B cell (primary cell): ENCODE results near the gene PTPRN. TPM values are rescaled to one million over a fixed set of nuclear protein-coding genes. Genes with fewer than 3 reads are reported as not detected.
A peak's percentile ranks its signal among the peaks of the same experiment; 100 is the strongest.

Experiments
- ATAC-seq: fragments of 200-7000 bp; cut with Tn5 transposase; one replicate; pipeline ENCODE4 v1.10.0; 2021; ENCODE audit warnings: low read depth, mild to moderate bottlenecking, moderate number of reproducible peaks, moderate library complexity
- CTCF ChIA-PET: fragments of 350-600 bp; sonication (Branson Sonifier 250); formaldehyde crosslinking; loops from one replicate; lab custom pipeline; 2021; ENCODE audit warnings: antibody characterized with exemption, inconsistent platforms; lab: Charles Lee
- POLR2A ChIA-PET: fragments of 350-600 bp; sonication (Branson Sonifier 250); formaldehyde crosslinking; loops from one replicate; lab custom pipeline; 2021; ENCODE audit warnings: antibody characterized with exemption; lab: Charles Lee
- DNase-seq: peaks from one replicate; pipeline ENCODE4 v3.0.0; 2013
- H2AFZ ChIP-seq: 2 replicates; pipeline ENCODE4 v1.6.1; 2012; ENCODE audit warnings: mild to moderate bottlenecking, low read depth, low read length; ENCODE audit not compliant: insufficient read depth, poor library complexity, severe bottlenecking
- H3K27ac ChIP-seq, 2 donors: 1 replicate in 1 of 2; 2 replicates in 1 of 2; pipeline ENCODE4 v1.5.1; 2012 to 2013; ENCODE audit warnings: low read length in 2 of 2, mild to moderate bottlenecking in 2 of 2, moderate library complexity in 1 of 2
- H3K27me3 ChIP-seq, 4 experiments: fragments of 200-600 bp in 1 of 4; sonication (generic) in 1 of 4; replicated peaks in 1 of 4; 1 replicate in 2 of 4; 2 replicates in 2 of 4; pipeline versions ENCODE4 v1.6.1 to v1.7.0; 2013 to 2016; ENCODE audit warnings: low read length in 3 of 4, mild to moderate bottlenecking in 2 of 4, mixed read lengths in 1 of 4, moderate library complexity in 1 of 4; ENCODE audit not compliant: insufficient read depth in 4 of 4, control insufficient read depth in 3 of 4; ENCODE audit errors: control extremely low read depth in 1 of 4
- H3K36me3 ChIP-seq, 2 experiments: replicated peaks in 1 of 2; 1 replicate in 1 of 2; 2 replicates in 1 of 2; pipeline versions ENCODE4 v1.6.1 to v1.7.1; 2013; ENCODE audit warnings: low read length in 1 of 2; ENCODE audit not compliant: insufficient read depth in 2 of 2, control insufficient read depth in 1 of 2; ENCODE audit errors: control extremely low read depth in 1 of 2, extremely low read depth in 1 of 2
- H3K4me1 ChIP-seq, 2 donors: fragments of 200-600 bp in 1 of 2; sonication (generic) in 1 of 2; 1 replicate in 1 of 2; 2 replicates in 1 of 2; pipeline versions ENCODE4 v1.5.1 to v1.6.1; 2013 to 2017; ENCODE audit warnings: low read length in 2 of 2; ENCODE audit not compliant: control insufficient read depth in 2 of 2, insufficient read depth in 2 of 2
- H3K4me2 ChIP-seq: replicated peaks from 2 replicates; pipeline ENCODE3; 2012; ENCODE audit warnings: mild to moderate bottlenecking, low read depth, low read length; ENCODE audit not compliant: poor library complexity, severe bottlenecking
- H3K4me3 ChIP-seq, 5 experiments: fragments of 200-600 bp in 1 of 5; sonication (generic) in 1 of 5; 1 replicate in 3 of 5; 2 replicates in 2 of 5; pipeline versions ENCODE4 v1.5.1 to v1.7.0; 2011 to 2016; ENCODE audit warnings: low read length in 4 of 5, mild to moderate bottlenecking in 4 of 5, low read depth in 2 of 5, control low read depth in 1 of 5, moderate library complexity in 1 of 5; ENCODE audit not compliant: insufficient read depth in 1 of 5; ENCODE audit errors: control extremely low read depth in 1 of 5, extremely low read depth in 1 of 5
- H3K79me2 ChIP-seq: fragments of 200-600 bp; sonication (generic); one replicate; pipeline ENCODE4 v1.6.0; 2016; ENCODE audit warnings: low read length; ENCODE audit not compliant: control insufficient read depth, insufficient read depth
- H3K9ac ChIP-seq: fragments of 200-600 bp; sonication (generic); 2 replicates; pipeline ENCODE4 v1.6.1; 2017; ENCODE audit warnings: mild to moderate bottlenecking, low read length, moderate library complexity
- H3K9me3 ChIP-seq, 3 donors: one replicate each; pipeline versions ENCODE4 v1.6.1 to v1.7.1; 2013; ENCODE audit warnings: low read length in 2 of 3; ENCODE audit not compliant: control insufficient read depth in 2 of 3, insufficient read depth in 1 of 3; ENCODE audit errors: control extremely low read depth in 1 of 3
- H4K20me1 ChIP-seq: 2 replicates; pipeline ENCODE4 v1.6.0; 2012; ENCODE audit warnings: mild to moderate bottlenecking, low read length; ENCODE audit not compliant: insufficient read depth, control insufficient read depth, poor library complexity, severe bottlenecking
- H3K27ac Mint-ChIP-seq: one replicate; pipeline ENCODE4 v1.8.0; 2021; ENCODE audit warnings: mixed read lengths
- H3K27me3 Mint-ChIP-seq: one replicate; pipeline ENCODE4 v1.8.0; 2021; ENCODE audit warnings: mixed read lengths
- H3K4me1 Mint-ChIP-seq: one replicate; pipeline ENCODE4 v1.8.0; 2021; ENCODE audit warnings: mixed read lengths
- H3K4me3 Mint-ChIP-seq: one replicate; pipeline ENCODE4 v1.8.0; 2021; ENCODE audit warnings: mixed read lengths
- H3K9me3 Mint-ChIP-seq: one replicate; pipeline ENCODE4 v1.8.0; 2022; ENCODE audit warnings: mixed read lengths; ENCODE audit not compliant: insufficient read depth
- CTCF ChIP-seq: fragments of 200-600 bp; IDR thresholded peaks from one replicate; pipeline ENCODE4 v1.8.0; 2022; ENCODE audit warnings: antibody characterized with exemption, mild to moderate bottlenecking
- EZH2 ChIP-seq: IDR thresholded peaks from 2 replicates; pipeline ENCODE4 v1.6.1; 2012; ENCODE audit warnings: borderline replicate concordance, low read depth, mild to moderate bottlenecking, moderate library complexity, low read length; ENCODE audit not compliant: insufficient read depth, poor library complexity, severe bottlenecking
- WGBS: methylation state at CpG from one replicate; pipeline ENCODE4 v1.1.5; 2013; ENCODE audit warnings: missing lambda C conversion rate; ENCODE audit not compliant: insufficient coverage; 5-methylcytosine and 5-hydroxymethylcytosine counted together
- intact Hi-C: fragments of 100-400 bp; cut with micrococcal nuclease; formaldehyde crosslinking; loops from one replicate; pipeline ENCODE4 v1.10.0; 2022
- polyA plus RNA-seq: library from polyadenylated mRNA; depleted of rRNA; stranded (reverse); fragments of >200 nt; gene quantifications from 2 replicates; pipeline ENCODE4 v1.2.3, GENCODE V29; 2012
- total RNA-seq, 2 donors: library from RNA; stranded (reverse); fragments of 120-200 nt in 1 of 2; gene quantifications; 1 replicate in 1 of 2; 2 replicates in 1 of 2; pipeline versions ENCODE4 v1.2.3 to v1.2.4, GENCODE V29; 2013 to 2022

The PTPRN gene
- total and polyA plus RNA-seq, 2 donors (not counting 1 experiment from before 2014, with no cell fraction given) = 0.04 TPM; not detected in 1

DNA sequence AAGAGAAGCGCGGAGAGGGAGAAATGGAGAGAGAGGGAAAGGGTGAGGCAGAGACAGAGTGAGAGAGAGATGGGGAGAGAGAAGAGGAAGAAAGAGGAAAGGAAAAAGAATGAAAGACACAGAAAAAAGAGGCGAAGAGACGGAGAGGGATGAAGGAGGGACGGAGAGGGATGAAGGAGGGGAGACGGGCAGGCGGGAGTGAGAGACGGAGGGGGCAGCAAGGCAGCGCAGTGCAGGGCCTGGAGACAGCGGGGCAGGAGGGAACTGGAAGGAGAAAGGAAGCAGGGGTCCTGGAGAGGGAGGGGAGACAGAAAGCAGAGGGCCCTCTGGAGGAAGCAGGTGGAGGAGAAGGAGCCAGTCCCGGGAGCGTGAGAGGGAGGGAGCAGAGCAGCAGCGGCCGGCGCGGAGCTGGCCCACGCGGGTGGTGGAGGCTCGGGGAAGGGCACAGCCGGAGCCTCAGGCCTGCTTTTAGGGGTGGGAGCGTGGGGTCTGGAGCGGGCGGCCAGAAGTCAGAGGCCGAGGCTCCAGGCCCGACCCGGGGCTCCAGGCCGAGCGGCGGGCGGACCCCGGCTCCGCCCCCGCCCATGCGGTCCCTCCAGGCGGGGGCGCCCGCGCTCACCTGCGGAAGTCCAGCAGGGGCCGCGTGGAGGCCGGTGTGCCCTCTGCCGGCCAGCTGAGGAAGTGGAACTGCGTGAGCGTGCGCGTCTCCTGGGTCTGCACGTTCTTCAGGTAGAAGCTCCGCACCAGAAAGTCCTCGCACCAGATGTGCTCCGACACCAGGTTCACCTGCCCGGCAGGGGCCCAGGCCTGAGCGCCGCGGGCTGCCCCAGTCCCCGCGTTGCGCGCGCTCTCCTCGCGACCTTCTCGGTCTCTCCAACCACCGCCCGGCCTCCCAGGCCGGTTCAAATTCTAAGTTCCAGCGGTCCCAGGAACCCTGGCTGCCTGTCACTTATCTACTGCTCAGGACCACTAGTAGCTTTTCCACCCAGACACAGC is 14.5 kb downstream of the PTPRN start:
- Mint-ChIP-seq H3K9me3 (no peaks in the 10 kb centered on the region), H3K4me3 (peak overlapping the region; percentile 80), H3K4me1 (peaks cover 16% of the 10 kb centered on the region), H3K27me3 (no peaks in the 10 kb centered on the region), H3K27ac (peak overlapping the region; percentile 74)
- H3K9me3 ChIP-seq = no peaks in the 10 kb centered on the region
- peak overlapping the region in 4 of 5 experiments; percentile 48 to 67 (median 60) for H3K4me3 ChIP-seq
- H4K20me1 ChIP-seq = no peaks in the 10 kb centered on the region
- peak overlapping the region; percentile 93 for H3K4me2 ChIP-seq
- peak overlapping the region; percentile 100 for H2AFZ ChIP-seq
- no peaks in the 10 kb centered on the region for H3K36me3 ChIP-seq
- peak overlapping the region; percentile 62 to 74 for H3K27ac ChIP-seq
- H3K9ac ChIP-seq = peak overlapping the region; percentile 67
- ChIA-PET CTCF (interaction anchor here (0.7 to 10.3 kb wide), 37 partner anchors 10 to 635 kb away, joined by 3 to 239 read pairs (median 6); partner anchors contain the start of genes ABCB6, ANKZF1, ATG9A and BCS1L), POLR2A (interaction anchor here (0.6 to 3.7 kb wide), 15 partner anchors 10 to 136 kb away, joined by 3 to 42 read pairs (median 5); partner anchors contain the start of genes ANKZF1, ATG9A, CNPPD1 and DNAJB2)
- 4% methylated on average over 67 of the region's 67 CpGs for WGBS
- H3K27me3 ChIP-seq = peaks cover 0 to 7% (median 1%) of the 10 kb centered on the region in 4 experiments
- peaks cover 14 to 19% of the 10 kb centered on the region in 2 donors for H3K4me1 ChIP-seq
- ATAC-seq = peak; percentile 97
- TF ChIP-seq EZH2 = no peak
- peak; percentile 99 for TF ChIP-seq CTCF
- intact Hi-C loops = loop anchor here (1.0 to 5.0 kb wide), 5 partner anchors 15 to 93 kb away; partner anchors contain the start of genes ABCB6, ANKZF1, ATG9A and DNAJB2
- H3K79me2 ChIP-seq = no peaks in the 10 kb centered on the region
- peak; percentile 95 for DNase-seq
